Liver (tissue), 9 donors: ENCODE measurements around the gene VPS35. TPM values are rescaled to one million over a fixed set of nuclear protein-coding genes. Genes with fewer than 3 reads are reported as not detected.

Experiments used
- DNase-seq: peaks from one replicate; pipeline ENCODE4 v3.0.0-alpha.2; 2017; ENCODE audit warnings: low spot score
- H3K27ac ChIP-seq, 2 donors: one replicate each; pipeline ENCODE4 v1.7.0; 2013; ENCODE audit warnings: inconsistent platforms in 2 of 2, low read length in 2 of 2, control low read depth in 1 of 2, low read depth in 1 of 2, mild to moderate bottlenecking in 1 of 2
- H3K27me3 ChIP-seq, 4 donors: one replicate each; pipeline versions ENCODE4 v1.6.1 to v1.7.0; 2013; ENCODE audit warnings: low read length in 3 of 4, inconsistent platforms in 1 of 4, mild to moderate bottlenecking in 1 of 4, moderate library complexity in 1 of 4; ENCODE audit not compliant: control insufficient read depth in 4 of 4, insufficient read depth in 4 of 4
- H3K36me3 ChIP-seq, 4 donors: one replicate each; pipeline versions ENCODE4 v1.6.1 to v1.7.0; 2013; ENCODE audit warnings: low read length in 3 of 4, mild to moderate bottlenecking in 3 of 4, low read depth in 1 of 4, moderate library complexity in 1 of 4; ENCODE audit not compliant: control insufficient read depth in 4 of 4, insufficient read depth in 3 of 4
- H3K4me1 ChIP-seq, 4 donors: one replicate each; pipeline versions ENCODE4 v1.6.1 to v1.7.0; 2013; ENCODE audit warnings: low read length in 3 of 4, mild to moderate bottlenecking in 3 of 4, moderate library complexity in 1 of 4; ENCODE audit not compliant: control insufficient read depth in 4 of 4, insufficient read depth in 4 of 4
- H3K4me3 ChIP-seq, 3 donors: one replicate each; pipeline versions ENCODE4 v1.6.1 to v1.7.0; 2013; ENCODE audit warnings: low read length in 3 of 3, control low read depth in 1 of 3, low read depth in 1 of 3, mild to moderate bottlenecking in 1 of 3
- H3K9ac ChIP-seq, 2 donors: one replicate each; pipeline ENCODE4 v1.7.0; 2013; ENCODE audit warnings: low read length in 2 of 2, mild to moderate bottlenecking in 2 of 2, moderate library complexity in 2 of 2, control low read depth in 1 of 2, low read depth in 1 of 2
- H3K9me3 ChIP-seq, 4 donors: one replicate each; pipeline versions ENCODE4 v1.6.1 to v1.7.0; 2013; ENCODE audit warnings: low read length in 3 of 4; ENCODE audit not compliant: control insufficient read depth in 4 of 4
- ATF3 ChIP-seq: IDR thresholded peaks from 2 replicates; pipeline ENCODE4 v1.6.1; 2016; ENCODE audit warnings: antibody characterized with exemption
- CTCF ChIP-seq: fragments of 150-350 bp; IDR thresholded peaks from 2 replicates; pipeline ENCODE4 v1.5.1; 2017; ENCODE audit warnings: improper control_type of control experiment, low read depth, low read length; ENCODE audit not compliant: missing input control
- EGR1 ChIP-seq, 2 donors: IDR thresholded peaks; 2 replicates each; pipeline ENCODE4 v1.6.1; 2016 to 2018; ENCODE audit warnings: antibody characterized with exemption in 2 of 2, low read depth in 2 of 2
- FOXA1 ChIP-seq: IDR thresholded peaks from 2 replicates; pipeline ENCODE4 v1.6.1; 2016; ENCODE audit warnings: antibody characterized with exemption
- FOXA2 ChIP-seq: IDR thresholded peaks from 2 replicates; pipeline ENCODE4 v1.6.1; 2016; ENCODE audit warnings: antibody characterized with exemption
- GABPA ChIP-seq, 2 donors: IDR thresholded peaks in 1 of 2; conservative IDR thresholded peaks in 1 of 2; 2 replicates each; pipeline ENCODE4 v1.6.1; 2016; ENCODE audit warnings: antibody characterized with exemption in 2 of 2, mild to moderate bottlenecking in 1 of 2, moderate library complexity in 1 of 2
- HNF4A ChIP-seq, 2 donors: conservative IDR thresholded peaks; 2 replicates each; pipeline ENCODE4 v1.6.1; 2016; ENCODE audit warnings: antibody characterized with exemption in 2 of 2, mild to moderate bottlenecking in 2 of 2
- HNF4G ChIP-seq: IDR thresholded peaks from 2 replicates; pipeline ENCODE4 v1.6.1; 2016; ENCODE audit warnings: antibody characterized with exemption
- JUND ChIP-seq, 2 donors: IDR thresholded peaks; 2 replicates each; pipeline ENCODE4 v1.6.1; 2016; ENCODE audit warnings: antibody characterized with exemption in 2 of 2
- MAX ChIP-seq: IDR thresholded peaks from 2 replicates; pipeline ENCODE4 v1.6.1; 2016; ENCODE audit warnings: antibody characterized with exemption
- NR2F2 ChIP-seq: IDR thresholded peaks from 2 replicates; pipeline ENCODE4 v1.6.1; 2016; ENCODE audit warnings: antibody characterized with exemption
- RAD21 ChIP-seq, 2 donors: IDR thresholded peaks; 2 replicates each; pipeline ENCODE4 v1.6.1; 2016; ENCODE audit warnings: antibody characterized with exemption in 2 of 2, mild to moderate bottlenecking in 2 of 2
- REST ChIP-seq: IDR thresholded peaks from 2 replicates; pipeline ENCODE4 v1.6.1; 2016; ENCODE audit warnings: antibody characterized with exemption, mild to moderate bottlenecking
- RXRA ChIP-seq, 2 donors: IDR thresholded peaks; 2 replicates each; pipeline ENCODE4 v1.6.1; 2017 to 2018; ENCODE audit warnings: antibody characterized with exemption in 2 of 2, mild to moderate bottlenecking in 1 of 2
- SP1 ChIP-seq: IDR thresholded peaks from 2 replicates; pipeline ENCODE4 v1.6.1; 2018; ENCODE audit warnings: antibody characterized with exemption, mild to moderate bottlenecking
- TAF1 ChIP-seq: conservative IDR thresholded peaks from 2 replicates; pipeline ENCODE4 v1.6.1; 2016; ENCODE audit warnings: antibody characterized with exemption, mild to moderate bottlenecking
- YY1 ChIP-seq: IDR thresholded peaks from 2 replicates; pipeline ENCODE4 v1.6.1; 2016; ENCODE audit warnings: antibody characterized with exemption, mild to moderate bottlenecking
- ZBTB33 ChIP-seq: IDR thresholded peaks from 2 replicates; pipeline ENCODE4 v1.6.1; 2016; ENCODE audit warnings: antibody characterized with exemption
- WGBS: extraction: QIAGEN DNeasy Blood & Tissue Kit; methylation state at CpG from one replicate; pipeline ENCODE4 v1.1.7; 2013; 5-methylcytosine and 5-hydroxymethylcytosine counted together
- polyA plus RNA-seq, 2 donors: library from polyadenylated mRNA; stranded (reverse) in 1 of 2; unstranded in 1 of 2; fragments of 200-250 nt in 1 of 2; fragments of >200 nt in 1 of 2; fragmentation: Nextera tagmentation in 1 of 2; extraction: Ambion mirVana in 1 of 2; gene quantifications; one replicate each; pipeline versions ENCODE4 v1.2.1 to v1.2.3, GENCODE V29; 2013 to 2015
- total RNA-seq, 2 donors: library from RNA; depleted of rRNA; stranded (reverse); fragments of >200 nt; gene quantifications; one replicate each; pipeline ENCODE4 v1.2.3, GENCODE V29; 2014
- donor health status: healthy.
- donor health status: healthy.
- donor health status: healthy.
- donor health status: healthy.
- donor health status: healthy.

Gene VPS35
- total and polyA plus RNA-seq, 4 donors, result 10.5 to 52.7 (median 23.6) TPM

- TF ChIP-seq HNF4A (conservative IDR thresholded peaks at IDR 0.05) (no peak), ATF3 (no peak), RAD21 (IDR thresholded peaks at IDR 0.05) (no peak), FOXA1 (no peak), HNF4G (no peak), GABPA (IDR thresholded peaks at IDR 0.05 in 1 of 2, conservative IDR thresholded peaks at IDR 0.05 in 1 of 2) (no peak), ZBTB33 (no peak), CTCF (no peak), FOXA2 (no peak), MAX (no peak)
Observed at GRCh38 chr16:46719528-46719927, 30.6 kb upstream of the VPS35 start.

GRCh38 chr16:46718214-46718613, 29.2 kb upstream of the VPS35 start:
- Histone ChIP-seq H3K27ac (no peak overlapping the region), H3K4me3 (no peak overlapping the region), H3K9me3 (peaks cover 0 to 3% (median 0%) of the 10 kb centered on the region in 4 donors), H3K9ac (no peak overlapping the region), H3K27me3 (no peaks in the 10 kb centered on the region), H3K4me1 (no peaks in the 10 kb centered on the region), H3K36me3 (no peaks in the 10 kb centered on the region)
- no peak for TF ChIP-seq MAX
- no peak for TF ChIP-seq REST
- no peak for TF ChIP-seq NR2F2
- no peak for TF ChIP-seq RAD21 (IDR thresholded peaks at IDR 0.05)
- no peak for TF ChIP-seq GABPA (IDR thresholded peaks at IDR 0.05 in 1 of 2, conservative IDR thresholded peaks at IDR 0.05 in 1 of 2)
- no peak for TF ChIP-seq FOXA1
- TF ChIP-seq EGR1 (IDR thresholded peaks at IDR 0.05; ENCODE audit: low read depth in 2 of 2), result no peak
- TF ChIP-seq YY1, result no peak
- no peak for TF ChIP-seq CTCF
- TF ChIP-seq HNF4G, result no peak
- TF ChIP-seq ZBTB33, result no peak
- no peak for TF ChIP-seq SP1
- no peak for TF ChIP-seq TAF1
- no peak for TF ChIP-seq JUND (IDR thresholded peaks at IDR 0.05)
- no peak for TF ChIP-seq HNF4A (conservative IDR thresholded peaks at IDR 0.05)
- TF ChIP-seq FOXA2, result no peak
- TF ChIP-seq RXRA (IDR thresholded peaks at IDR 0.05), result no peak
- TF ChIP-seq ATF3, result no peak
- 91% methylated on average over 8 of the region's 8 CpGs for WGBS
- no peak for DNase-seq

More at GRCh38 chr16:46719528-46719927, 30.6 kb upstream of the VPS35 start:
- H3K9me3 ChIP-seq, result peaks cover 0 to 3% (median 0%) of the 10 kb centered on the region in 4 donors
- H3K27ac ChIP-seq, result no peak overlapping the region
- H3K9ac ChIP-seq, result no peak overlapping the region
- H3K27me3 ChIP-seq, result no peaks in the 10 kb centered on the region
- DNase-seq, result no peak
- H3K36me3 ChIP-seq, result no peaks in the 10 kb centered on the region
- 97% methylated on average over 6 of the region's 6 CpGs for WGBS
- H3K4me3 ChIP-seq, result no peak overlapping the region
- H3K4me1 ChIP-seq, result no peaks in the 10 kb centered on the region
